Motor neuron (in vitro differentiated cells): ENCODE results near the gene PIGQ. TPM values are rescaled to one million over a fixed set of nuclear protein-coding genes. Genes with fewer than 3 reads are reported as not detected.

Experiments
- ATAC-seq, 8 experiments: fragments of 200-7000 bp; cut with Tn5 transposase; replicated peaks in 6 of 8; 2 replicates each; pipeline ENCODE4 v1.8.0; 2021; ENCODE audit warnings: mild to moderate bottlenecking in 8 of 8, moderate library complexity in 8 of 8
- H3K27ac ChIP-seq, 2 donors: fragments of 250-450 bp; sonication (Bioruptor Pico); 2 replicates each; pipeline ENCODE4 v1.9.0; 2021; ENCODE audit warnings: antibody characterized with exemption in 2 of 2, mild to moderate bottlenecking in 2 of 2, moderate library complexity in 1 of 2
- H3K4me1 ChIP-seq, 2 donors: fragments of 250-450 bp; sonication (Bioruptor Pico); replicated peaks in 1 of 2; 2 replicates each; pipeline ENCODE4 v1.6.1; 2021; ENCODE audit warnings: antibody characterized with exemption in 2 of 2, mild to moderate bottlenecking in 2 of 2, moderate library complexity in 1 of 2
- H3K4me3 ChIP-seq, 5 donors: fragments of 250-450 bp; sonication (Bioruptor Pico); 2 replicates each; pipeline ENCODE4 v1.9.0; 2021; ENCODE audit warnings: antibody characterized with exemption in 5 of 5, mild to moderate bottlenecking in 5 of 5, moderate library complexity in 4 of 5
- WGBS, 10 experiments: fragments of 450-650 bp; shearing (Covaris generic); methylation state at CpG; one replicate each; pipeline ENCODE4 v1.0.0; 2022; 5-methylcytosine and 5-hydroxymethylcytosine counted together
- in situ Hi-C, 9 experiments: fragments of 400-800 bp; cut with MboI; loops; one replicate each; pipeline ENCODE4 v1.15.0; 2021; ENCODE audit warnings: low sequenced_read_pairs in 9 of 9, low pct_unique_long_range_greater_than_20kb in 2 of 9; ENCODE audit not compliant: unreplicated experiment in 9 of 9
- total RNA-seq, 8 experiments: library from RNA; unstranded; fragments of 300-600 nt; gene quantifications; 2 replicates each; pipeline versions ENCODE4 v1.2.3 to v1.2.4, GENCODE V29; 2022

The PIGQ gene
- total RNA-seq, 8 experiments from 2014 or later, result 17.0 to 56.1 (median 26.0) TPM

GRCh38 chr16:528111-529011, 41.4 kb upstream of the PIGQ start:
- Histone ChIP-seq H3K4me3 (peak overlapping the region; percentile 47 to 86 (median 78)), H3K4me1 (peaks cover 21 to 26% of the 10 kb centered on the region in 2 donors), H3K27ac (peak overlapping the region in 1 of 2 donors; percentile 99)
- in situ Hi-C loops, result no loop called here
- 0 to 17% (median 0%) methylated on average over 1 to 12 of the region's 55 CpGs; no CpG with 5 or more reads in 5 of the 10 experiments for WGBS, 10 experiments
- ATAC-seq, result peak in 3 of 8 experiments; percentile 0 to 3 (median 2)

DNA sequence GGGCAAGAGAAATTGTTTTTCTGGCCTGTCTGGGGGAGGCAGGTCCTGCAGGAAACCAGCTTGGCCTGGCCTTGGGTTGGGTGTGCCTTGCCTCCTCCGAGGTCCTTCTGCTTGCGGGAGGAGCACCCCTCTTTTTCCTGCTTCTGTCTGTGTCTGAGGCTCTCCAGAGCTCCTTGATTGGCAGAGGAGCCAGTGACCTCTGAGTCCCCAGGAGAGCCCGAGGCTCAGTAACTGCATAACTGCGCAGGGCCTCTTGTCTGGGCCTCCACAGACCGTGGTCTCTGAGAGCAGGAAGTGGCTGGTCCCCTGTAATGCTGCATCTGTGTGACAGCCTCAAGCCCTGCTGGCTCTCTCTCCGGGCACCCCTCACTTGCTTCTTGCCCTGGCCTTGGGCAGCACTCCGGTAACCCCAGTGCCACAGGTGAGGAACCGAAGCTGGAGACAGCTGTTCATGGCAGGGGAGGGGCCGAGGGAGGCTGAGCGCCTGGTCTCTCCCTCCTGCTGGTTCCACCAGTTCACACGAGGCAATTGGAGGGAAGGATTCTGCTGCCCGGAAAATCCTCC, 40.7 kb upstream of the PIGQ start:
- in situ Hi-C loops, result no loop called here

DNA sequence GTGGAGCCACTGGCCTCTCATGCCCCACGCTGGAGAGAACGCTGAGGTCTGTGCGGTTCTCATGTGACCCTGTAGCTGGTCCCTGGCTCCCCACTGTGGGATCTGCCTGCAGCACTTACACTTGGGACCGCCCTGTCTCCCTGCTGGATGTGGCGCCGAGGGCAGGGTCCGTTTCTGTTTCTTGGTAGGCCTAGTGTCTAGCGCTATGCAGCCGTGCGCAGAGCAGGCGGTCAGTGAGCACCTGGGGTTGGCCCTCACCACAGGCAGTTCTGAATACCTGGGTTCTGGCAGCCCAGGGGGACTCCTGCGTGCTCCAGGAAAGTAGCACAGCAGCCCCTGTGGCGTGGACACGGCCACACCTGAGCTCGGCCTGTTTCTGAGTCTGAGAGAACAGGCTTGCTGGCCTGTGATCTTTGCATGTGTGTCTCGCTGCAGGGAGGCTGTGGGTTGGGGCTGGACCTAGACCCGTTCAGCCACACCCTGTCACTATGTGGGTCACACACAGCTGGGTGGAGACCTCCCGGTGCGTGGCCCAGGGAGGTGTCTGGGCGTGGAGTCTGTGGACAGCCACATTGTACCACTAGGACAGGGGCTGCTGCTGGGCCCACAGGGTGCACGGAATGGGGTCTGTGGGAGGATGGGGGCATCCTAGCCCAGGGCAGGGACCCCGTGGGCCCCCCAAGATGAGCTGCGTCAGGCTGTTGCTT, 39.5 kb upstream of the PIGQ start:
- Histone ChIP-seq H3K27ac (no peak overlapping the region), H3K4me1 (peaks cover 21 to 22% of the 10 kb centered on the region in 2 donors), H3K4me3 (no peak overlapping the region)
- WGBS, 10 experiments, result 64 to 92% (median 78%) methylated on average over 3 to 5 of the region's 23 CpGs; no CpG with 5 or more reads in 6 of the 10 experiments
- in situ Hi-C loops, result no loop called here
- ATAC-seq, result no peak

More for the DNA sequence above, 40.7 kb upstream of the PIGQ start:
- no peak overlapping the region for H3K27ac ChIP-seq
- H3K4me3 ChIP-seq, result peak overlapping the region in 4 of 5 donors; percentile 47 to 86 (median 80)
- ATAC-seq, result no peak
- 40 to 75% (median 57%) methylated on average over 2 to 6 of the region's 12 CpGs; no CpG with 5 or more reads in 6 of the 10 experiments for WGBS, 10 experiments
- peaks cover 21 to 26% of the 10 kb centered on the region in 2 donors for H3K4me1 ChIP-seq

- in situ Hi-C loops, result no loop called here
- no peak overlapping the region for H3K27ac ChIP-seq
- WGBS, 10 experiments, result 88 to 100% (median 98%) methylated on average over 1 to 7 of the region's 16 CpGs; no CpG with 5 or more reads in 3 of the 10 experiments
- peaks cover 9 to 13% of the 10 kb centered on the region in 2 donors for H3K4me1 ChIP-seq
- ATAC-seq, result no peak
- H3K4me3 ChIP-seq, result no peak overlapping the region
Observed at GRCh38 chr16:531494-532125, 38.2 kb upstream of the PIGQ start.

DNA sequence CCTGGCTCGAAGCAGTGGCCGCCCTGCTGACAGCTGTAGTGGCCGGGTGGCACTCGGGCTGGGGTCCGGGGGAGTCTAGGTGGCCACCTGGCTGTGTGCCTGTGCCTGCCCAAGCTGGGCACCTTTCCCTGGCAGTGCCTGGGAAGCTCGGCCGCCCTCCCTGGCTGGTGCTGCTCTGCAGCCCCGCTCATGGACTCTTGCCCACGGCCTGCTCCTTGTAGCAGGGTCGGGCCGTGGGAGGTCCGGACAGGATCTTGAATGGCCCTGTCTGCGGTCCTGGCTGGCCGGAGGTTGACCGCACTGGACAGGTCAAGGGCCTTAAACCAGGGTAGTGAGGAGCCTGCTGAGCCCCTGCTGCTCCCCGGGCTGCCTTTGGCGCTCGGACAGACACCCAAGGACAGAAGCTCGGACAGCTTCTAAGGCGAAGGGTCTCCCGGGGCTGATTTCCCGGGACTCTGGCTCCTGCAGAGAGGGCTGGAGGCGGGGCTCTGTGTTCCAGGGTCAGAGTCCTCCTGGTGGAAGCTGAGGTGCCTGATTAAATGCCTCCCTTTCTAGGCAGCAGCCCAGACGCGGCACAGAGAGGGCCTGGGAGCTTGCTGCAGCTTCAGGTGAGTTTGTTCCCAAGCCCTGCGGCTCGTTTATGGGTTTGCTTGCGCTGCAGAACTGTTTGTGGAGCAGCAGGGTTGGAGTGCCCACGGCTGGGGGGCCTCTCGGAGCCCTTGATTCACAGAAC, 36.2 kb upstream of the PIGQ start:
- in situ Hi-C loops, result no loop called here
- Histone ChIP-seq H3K27ac (no peak overlapping the region), H3K4me3 (no peak overlapping the region), H3K4me1 (peaks cover 9 to 11% of the 10 kb centered on the region in 2 donors)
- peak in 2 of 8 experiments; percentile 2 to 5 for ATAC-seq
- 35 to 93% (median 60%) methylated on average over 3 to 10 of the region's 30 CpGs; no CpG with 5 or more reads in 5 of the 10 experiments for WGBS, 10 experiments

GRCh38 chr16:534135-534534, 35.6 kb upstream of the PIGQ start:
- 84 to 100% methylated on average over 5 to 6 of the region's 21 CpGs; no CpG with 5 or more reads in 8 of the 10 experiments for WGBS, 10 experiments
- Histone ChIP-seq H3K4me3 (no peak overlapping the region), H3K27ac (no peak overlapping the region)

GRCh38 chr16:534856-535445, 34.8 kb upstream of the PIGQ start:
- in situ Hi-C loops, result no loop called here
- H3K4me1 ChIP-seq, result no peaks in the 10 kb centered on the region
- WGBS, 10 experiments, result 0 to 100% methylated on average over 1 to 2 of the region's 27 CpGs; no CpG with 5 or more reads in 8 of the 10 experiments
- H3K27ac ChIP-seq, result no peak overlapping the region
- no peak overlapping the region for H3K4me3 ChIP-seq
- ATAC-seq, result peak in 6 of 8 experiments; percentile 3 to 53 (median 20)

More at GRCh38 chr16:534135-534534, 35.6 kb upstream of the PIGQ start:
- peaks cover 3 to 5% of the 10 kb centered on the region in 2 donors for H3K4me1 ChIP-seq
- no peak for ATAC-seq
- in situ Hi-C loops, result no loop called here

GRCh38 chr16:535446-536405, 34.0 kb upstream of the PIGQ start:
- ATAC-seq, result peak; percentile 5 to 96 (median 50)
- Histone ChIP-seq H3K27ac (no peak overlapping the region), H3K4me1 (no peaks in the 10 kb centered on the region), H3K4me3 (no peak overlapping the region)
- 90 to 93% (median 91%) methylated on average over 2 to 9 of the region's 39 CpGs; no CpG with 5 or more reads in 7 of the 10 experiments for WGBS, 10 experiments
- in situ Hi-C loops, result no loop called here

- in situ Hi-C loops, result no loop called here
- Histone ChIP-seq H3K27ac (no peak overlapping the region), H3K4me3 (no peak overlapping the region), H3K4me1 (no peaks in the 10 kb centered on the region)
- ATAC-seq, result no peak
- 50 to 100% (median 100%) methylated on average over 1 to 3 of the region's 17 CpGs; no CpG with 5 or more reads in 5 of the 10 experiments for WGBS, 10 experiments
Observed at GRCh38 chr16:536746-537145, 33.0 kb upstream of the PIGQ start.

DNA sequence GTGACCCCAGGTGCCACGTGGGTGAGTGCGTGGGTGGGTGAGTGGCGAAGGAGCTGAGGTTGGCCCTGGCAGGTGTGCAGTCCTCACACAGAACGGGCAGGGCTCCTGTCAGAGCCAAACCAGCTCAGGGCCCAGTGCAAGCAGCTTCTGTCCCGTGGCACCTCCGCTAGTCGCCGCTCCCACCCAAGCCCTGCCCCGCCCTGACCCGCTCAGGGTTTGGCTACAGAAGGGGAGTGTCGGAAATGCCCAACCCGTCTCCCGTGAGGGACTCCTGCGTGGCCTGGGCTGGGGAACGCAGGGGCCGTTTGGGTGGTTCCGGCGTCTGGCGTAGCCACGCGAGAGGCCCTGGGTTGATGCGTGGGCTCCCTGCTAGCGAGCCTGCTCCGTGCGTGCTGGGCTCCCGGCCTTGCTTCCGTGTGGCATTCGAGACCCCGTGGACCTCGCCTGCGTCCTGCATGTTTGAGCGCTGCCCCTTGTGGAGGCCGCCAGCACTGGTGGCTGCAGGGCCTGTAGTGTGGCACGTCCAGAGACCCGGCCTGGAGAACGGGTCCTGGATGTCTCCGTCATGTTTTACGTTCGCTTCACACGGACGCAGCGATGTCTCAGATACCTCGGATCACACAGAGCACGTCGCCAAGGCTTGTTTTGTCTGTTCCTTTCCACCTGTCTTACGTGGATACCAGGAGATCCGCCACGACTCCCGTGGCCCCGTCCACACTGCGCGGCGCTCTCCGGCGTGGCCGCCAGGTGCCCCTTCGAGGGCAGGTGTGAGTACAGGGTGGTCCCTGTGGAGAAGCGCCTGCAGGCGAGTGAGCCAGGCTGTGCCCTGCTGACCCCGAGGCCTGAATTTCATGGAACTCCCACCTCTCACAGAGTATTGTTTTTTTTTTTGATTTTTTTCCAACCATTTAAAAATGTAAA, 32.1 kb upstream of the PIGQ start:
- no peak overlapping the region for H3K27ac ChIP-seq
- in situ Hi-C loops, result no loop called here
- H3K4me3 ChIP-seq, result no peak overlapping the region
- 80 to 100% (median 98%) methylated on average over 1 to 24 of the region's 60 CpGs; no CpG with 5 or more reads in 5 of the 10 experiments for whole genome bisulfite sequencing, 10 experiments
- ATAC-seq, result peak in 1 of 8 experiments; percentile 3
- H3K4me1 ChIP-seq, result no peaks in the 10 kb centered on the region
